ENCODE results near the gene VEPH1. TPM values are rescaled to one million over a fixed set of nuclear protein-coding genes. Genes with fewer than 3 reads are reported as not detected.

The VEPH1 gene
- total RNA-seq, 1 experiment from 2014 or later: 27.3 TPM

- H3K36me3 ChIP-seq (ENCODE audit: low read depth, low read length): no peaks in the 10 kb centered on the region
- no peaks in the 10 kb centered on the region for H3K9me3 ChIP-seq (ENCODE audit: low read length)
- H3K9me2 ChIP-seq (replicated peaks; ENCODE audit: low read length): no peaks in the 10 kb centered on the region
- no peaks in the 10 kb centered on the region for H4K20me1 ChIP-seq (ENCODE audit: low read length)
- ATAC-seq: no peak
- no peak overlapping the region for H3K4me2 ChIP-seq (ENCODE audit: low read length)
- intact Hi-C loops (cut with micrococcal nuclease): no loop called here
- BruUV-seq (replicated peaks): no TSS peak
- no peaks in the 10 kb centered on the region for H3K4me1 ChIP-seq (ENCODE audit: insufficient read depth, low read length)
- no peak overlapping the region for H3K27ac ChIP-seq (ENCODE audit: low read length)
- ChIA-PET POLR2A (ENCODE audit: unreplicated experiment) (no interaction called here), CTCF (no interaction called here)
- no peak overlapping the region for H3K4me3 ChIP-seq (ENCODE audit: low read length)
- H3K27me3 ChIP-seq (ENCODE audit: low read length): no peaks in the 10 kb centered on the region
- H3K79me2 ChIP-seq (ENCODE audit: low read length): no peaks in the 10 kb centered on the region
- no peak overlapping the region for H2AFZ ChIP-seq (ENCODE audit: low read length)
- TF ChIP-seq EZH2 (IDR thresholded peaks at IDR 0.05; ENCODE audit: low read length, unreplicated experiment) (no peak), CTCF (conservative IDR thresholded peaks at IDR 0.05; ENCODE audit: low read depth, low read length) (no peak), EZH2phosphoT487 (IDR thresholded peaks at IDR 0.05; ENCODE audit: borderline replicate concordance, low read length) (no peak)
- no peak for DNase-seq
- H3K9ac ChIP-seq (ENCODE audit: low read length): no peak overlapping the region
- H3F3A ChIP-seq (ENCODE audit: low read length, unreplicated experiment): no peaks in the 10 kb centered on the region
Observed at GRCh38 chr3:157323360-157323759, 179.9 kb downstream of the VEPH1 start.

DNA sequence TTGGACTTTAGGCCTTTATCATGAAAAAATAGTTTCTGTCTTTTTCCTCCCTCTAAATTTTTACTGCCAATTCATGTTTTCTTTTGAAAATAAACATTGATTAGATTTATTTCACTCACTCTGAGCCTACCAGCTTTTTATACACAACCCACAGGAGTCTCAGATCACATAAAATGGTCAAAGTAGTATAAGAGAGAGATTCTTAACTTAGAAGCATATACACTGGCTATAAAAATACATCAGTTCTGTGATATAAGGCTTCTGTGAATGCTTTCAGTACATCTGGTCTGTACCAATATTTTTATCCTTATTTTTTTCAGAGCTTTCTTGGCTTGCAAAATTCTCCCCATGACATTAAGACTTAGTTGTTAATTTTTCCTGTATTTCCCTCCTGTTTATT lies 183.5 kb downstream of the VEPH1 start:
- H3K36me3 ChIP-seq (ENCODE audit: low read depth, low read length): no peaks in the 10 kb centered on the region
- ATAC-seq: no peak
- intact Hi-C loops (cut with micrococcal nuclease): no loop called here
- DNase-seq: no peak
- H4K20me1 ChIP-seq (ENCODE audit: low read length): no peaks in the 10 kb centered on the region
- H3K4me2 ChIP-seq (ENCODE audit: low read length): no peak overlapping the region
- H2AFZ ChIP-seq (ENCODE audit: low read length): no peak overlapping the region
- no peaks in the 10 kb centered on the region for H3K9me3 ChIP-seq (ENCODE audit: low read length)
- POLR2A ChIA-PET (ENCODE audit: unreplicated experiment): no interaction called here
- no peaks in the 10 kb centered on the region for H3K79me2 ChIP-seq (ENCODE audit: low read length)
- no peak overlapping the region for H3K4me3 ChIP-seq (ENCODE audit: low read length)
- CTCF ChIA-PET: no interaction called here
- H3K9ac ChIP-seq (ENCODE audit: low read length): no peak overlapping the region
- H3F3A ChIP-seq (ENCODE audit: low read length, unreplicated experiment): no peaks in the 10 kb centered on the region
- H3K27ac ChIP-seq (ENCODE audit: low read length): no peak overlapping the region
- no TSS peak for BruUV-seq (replicated peaks)
- H3K4me1 ChIP-seq (ENCODE audit: insufficient read depth, low read length): no peaks in the 10 kb centered on the region
- H3K9me2 ChIP-seq (replicated peaks; ENCODE audit: low read length): no peaks in the 10 kb centered on the region
- H3K27me3 ChIP-seq (ENCODE audit: low read length): no peaks in the 10 kb centered on the region
- no peak for TF ChIP-seq EZH2phosphoT487 (IDR thresholded peaks at IDR 0.05; ENCODE audit: borderline replicate concordance, low read length)
- TF ChIP-seq CTCF (conservative IDR thresholded peaks at IDR 0.05; ENCODE audit: low read depth, low read length): no peak
- no peak for TF ChIP-seq EZH2 (IDR thresholded peaks at IDR 0.05; ENCODE audit: low read length, unreplicated experiment)

DNA sequence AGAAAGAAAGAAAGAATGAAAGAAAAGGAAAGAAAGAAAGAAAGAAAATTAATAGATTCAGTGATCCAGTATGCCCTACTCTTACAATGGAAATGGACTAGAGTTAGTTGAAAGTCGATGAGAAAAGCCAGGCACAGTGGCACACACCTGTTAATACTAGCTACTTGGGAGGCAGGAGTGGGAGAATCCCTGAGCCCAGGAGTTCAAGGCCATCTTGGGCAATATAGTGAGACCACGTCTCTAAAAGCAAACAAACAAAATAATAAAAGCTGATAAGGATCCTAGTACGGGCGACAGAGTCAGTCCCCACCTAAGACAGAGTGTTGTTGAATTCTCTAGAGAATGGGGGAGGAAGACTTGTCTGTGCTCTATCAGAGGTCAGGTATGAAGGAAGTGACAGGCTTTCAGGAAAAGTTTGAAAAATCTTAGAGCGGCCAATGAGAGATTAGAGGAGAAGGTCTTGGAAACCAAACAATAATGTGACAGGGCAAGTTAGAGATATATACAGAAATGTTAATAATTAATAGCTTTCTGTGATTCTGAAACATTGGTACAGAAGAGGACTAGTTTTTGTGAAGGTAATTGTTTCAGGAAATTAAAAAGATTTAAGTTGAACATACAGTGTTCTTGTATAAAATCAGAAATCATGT lies 184.5 kb downstream of the VEPH1 start:
- no peaks in the 10 kb centered on the region for H3K79me2 ChIP-seq (ENCODE audit: low read length)
- H3K4me1 ChIP-seq (ENCODE audit: insufficient read depth, low read length): no peaks in the 10 kb centered on the region
- H3K4me3 ChIP-seq (ENCODE audit: low read length): no peak overlapping the region
- no peaks in the 10 kb centered on the region for H3K9me3 ChIP-seq (ENCODE audit: low read length)
- ChIA-PET CTCF (no interaction called here), POLR2A (ENCODE audit: unreplicated experiment) (no interaction called here)
- H3K9me2 ChIP-seq (replicated peaks; ENCODE audit: low read length): no peaks in the 10 kb centered on the region
- BruUV-seq (replicated peaks): no TSS peak
- DNase-seq (no peak), ATAC-seq (no peak)
- no peaks in the 10 kb centered on the region for H3F3A ChIP-seq (ENCODE audit: low read length, unreplicated experiment)
- H3K9ac ChIP-seq (ENCODE audit: low read length): no peak overlapping the region
- H3K4me2 ChIP-seq (ENCODE audit: low read length): no peak overlapping the region
- TF ChIP-seq CTCF (conservative IDR thresholded peaks at IDR 0.05; ENCODE audit: low read depth, low read length) (no peak), EZH2phosphoT487 (IDR thresholded peaks at IDR 0.05; ENCODE audit: borderline replicate concordance, low read length) (no peak), EZH2 (IDR thresholded peaks at IDR 0.05; ENCODE audit: low read length, unreplicated experiment) (no peak)
- H3K27ac ChIP-seq (ENCODE audit: low read length): no peak overlapping the region
- no peaks in the 10 kb centered on the region for H3K36me3 ChIP-seq (ENCODE audit: low read depth, low read length)
- H4K20me1 ChIP-seq (ENCODE audit: low read length): no peaks in the 10 kb centered on the region
- H3K27me3 ChIP-seq (ENCODE audit: low read length): no peaks in the 10 kb centered on the region
- H2AFZ ChIP-seq (ENCODE audit: low read length): no peak overlapping the region
- intact Hi-C loops (cut with micrococcal nuclease): no loop called here

All from PC-3 (cell line).